Measurements from ENCODE around the gene BTBD10.

DNA sequence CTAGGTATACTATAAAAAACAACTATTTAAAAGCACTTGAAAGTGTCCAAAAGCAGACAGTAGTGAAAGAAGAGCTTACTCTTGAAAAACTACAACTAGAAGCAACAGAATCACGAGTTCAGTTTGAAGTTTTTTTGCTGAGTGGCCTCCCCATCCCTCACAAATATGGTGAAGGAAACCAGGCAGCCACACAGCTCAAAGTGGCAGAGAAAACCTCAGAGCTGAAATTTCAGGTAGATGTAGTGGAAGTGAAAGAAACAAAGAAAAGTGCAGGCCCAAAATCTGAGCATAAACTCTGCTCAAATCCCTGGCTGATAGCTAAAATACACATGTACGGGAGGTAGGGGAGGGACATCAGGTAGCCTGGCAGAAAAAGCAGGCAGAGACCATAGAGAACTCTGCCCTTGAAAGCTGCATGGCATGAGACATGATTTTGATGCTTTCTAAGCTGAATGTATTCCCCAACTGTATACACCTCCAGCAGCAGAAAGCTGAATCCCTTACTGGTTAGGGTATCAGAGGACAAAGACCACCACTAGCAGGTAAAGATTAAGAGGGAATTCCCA lies 12.1 kb downstream of the BTBD10 start:
- TF ChIP-seq, protein P1, sequence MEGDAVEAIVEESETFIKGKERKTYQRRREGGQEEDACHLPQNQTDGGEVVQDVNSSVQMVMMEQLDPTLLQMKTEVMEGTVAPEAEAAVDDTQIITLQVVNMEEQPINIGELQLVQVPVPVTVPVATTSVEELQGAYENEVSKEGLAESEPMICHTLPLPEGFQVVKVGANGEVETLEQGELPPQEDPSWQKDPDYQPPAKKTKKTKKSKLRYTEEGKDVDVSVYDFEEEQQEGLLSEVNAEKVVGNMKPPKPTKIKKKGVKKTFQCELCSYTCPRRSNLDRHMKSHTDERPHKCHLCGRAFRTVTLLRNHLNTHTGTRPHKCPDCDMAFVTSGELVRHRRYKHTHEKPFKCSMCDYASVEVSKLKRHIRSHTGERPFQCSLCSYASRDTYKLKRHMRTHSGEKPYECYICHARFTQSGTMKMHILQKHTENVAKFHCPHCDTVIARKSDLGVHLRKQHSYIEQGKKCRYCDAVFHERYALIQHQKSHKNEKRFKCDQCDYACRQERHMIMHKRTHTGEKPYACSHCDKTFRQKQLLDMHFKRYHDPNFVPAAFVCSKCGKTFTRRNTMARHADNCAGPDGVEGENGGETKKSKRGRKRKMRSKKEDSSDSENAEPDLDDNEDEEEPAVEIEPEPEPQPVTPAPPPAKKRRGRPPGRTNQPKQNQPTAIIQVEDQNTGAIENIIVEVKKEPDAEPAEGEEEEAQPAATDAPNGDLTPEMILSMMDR (conservative IDR thresholded peaks at IDR 0.05 in 1 of 2, IDR thresholded peaks at IDR 0.05 in 1 of 2; ENCODE audit: low read depth in 1 of 2, low read length in 2 of 2), result no peak
- no peak for TF ChIP-seq EZH2 (IDR thresholded peaks at IDR 0.05; ENCODE audit: low read length, missing control alignments)
